ENCODE results near the gene PRR7. TPM values are rescaled to one million over a fixed set of nuclear protein-coding genes. Genes with fewer than 3 reads are reported as not detected.

The PRR7 gene, protein sequence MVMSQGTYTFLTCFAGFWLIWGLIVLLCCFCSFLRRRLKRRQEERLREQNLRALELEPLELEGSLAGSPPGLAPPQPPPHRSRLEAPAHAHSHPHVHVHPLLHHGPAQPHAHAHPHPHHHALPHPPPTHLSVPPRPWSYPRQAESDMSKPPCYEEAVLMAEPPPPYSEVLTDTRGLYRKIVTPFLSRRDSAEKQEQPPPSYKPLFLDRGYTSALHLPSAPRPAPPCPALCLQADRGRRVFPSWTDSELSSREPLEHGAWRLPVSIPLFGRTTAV
- 18.1 TPM for total RNA-seq

DNA sequence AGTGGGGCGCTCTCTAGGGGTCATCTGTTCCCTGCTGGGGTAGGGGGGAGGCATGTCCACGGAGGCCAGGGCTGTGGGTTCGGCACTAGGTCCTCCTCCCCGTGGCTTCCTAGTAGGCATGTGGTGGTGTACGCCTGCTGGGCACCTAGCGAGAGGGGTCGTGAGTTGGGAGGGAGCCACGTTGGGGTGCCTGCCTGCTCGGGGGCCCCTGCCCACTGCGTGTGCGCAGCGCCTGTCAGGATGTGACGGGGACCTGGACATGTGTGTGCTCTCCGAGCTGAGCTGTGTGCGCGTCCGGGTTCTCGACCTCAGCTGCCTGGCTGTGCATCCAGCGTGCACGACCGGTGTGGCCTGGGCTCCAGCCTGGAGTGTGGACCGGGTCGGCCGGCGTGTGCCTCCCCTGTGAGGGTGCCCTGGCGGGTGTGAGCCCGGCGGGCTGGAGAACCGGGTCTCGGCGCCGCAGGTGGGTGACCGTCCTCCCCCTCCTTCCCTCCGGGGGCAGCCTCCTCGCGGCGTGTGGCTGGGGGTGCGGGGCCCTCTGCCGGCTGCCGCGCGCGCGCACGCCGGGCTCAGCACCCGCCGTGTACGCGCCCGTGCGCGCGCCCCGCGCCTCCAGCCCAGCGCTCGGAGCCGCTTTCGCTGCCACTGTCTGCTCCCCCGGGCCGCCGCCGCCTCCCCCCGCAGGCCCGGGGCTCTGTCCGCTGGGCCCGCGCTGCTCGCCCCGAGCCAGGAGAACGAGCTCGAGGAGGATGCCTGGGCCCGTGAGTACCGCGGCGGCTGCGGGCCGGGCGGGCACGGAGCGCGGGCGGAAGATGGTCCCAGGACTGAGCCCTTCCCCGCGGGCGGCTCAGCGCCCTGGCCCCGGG, at the start of gene PRR7:
TSS of gene PRR7 (plus strand) at position 615 of the 866 bp plus-strand sequence. CDS start 8,254 bp downstream, outside the sequence.
- peak within 1 kb of the TSS; percentile 59 to 70 for H3K4me3 ChIP-seq
- peaks cover 5 to 8% of the 10 kb centered on the region in 2 donors for H3K36me3 ChIP-seq
- intact Hi-C loops (cut with DNase I), result loop anchor here (1.0 kb wide), 1 partner anchor 20 kb away; the partner anchor contains the start of gene GRK6
- TF ChIP-seq, protein P1, sequence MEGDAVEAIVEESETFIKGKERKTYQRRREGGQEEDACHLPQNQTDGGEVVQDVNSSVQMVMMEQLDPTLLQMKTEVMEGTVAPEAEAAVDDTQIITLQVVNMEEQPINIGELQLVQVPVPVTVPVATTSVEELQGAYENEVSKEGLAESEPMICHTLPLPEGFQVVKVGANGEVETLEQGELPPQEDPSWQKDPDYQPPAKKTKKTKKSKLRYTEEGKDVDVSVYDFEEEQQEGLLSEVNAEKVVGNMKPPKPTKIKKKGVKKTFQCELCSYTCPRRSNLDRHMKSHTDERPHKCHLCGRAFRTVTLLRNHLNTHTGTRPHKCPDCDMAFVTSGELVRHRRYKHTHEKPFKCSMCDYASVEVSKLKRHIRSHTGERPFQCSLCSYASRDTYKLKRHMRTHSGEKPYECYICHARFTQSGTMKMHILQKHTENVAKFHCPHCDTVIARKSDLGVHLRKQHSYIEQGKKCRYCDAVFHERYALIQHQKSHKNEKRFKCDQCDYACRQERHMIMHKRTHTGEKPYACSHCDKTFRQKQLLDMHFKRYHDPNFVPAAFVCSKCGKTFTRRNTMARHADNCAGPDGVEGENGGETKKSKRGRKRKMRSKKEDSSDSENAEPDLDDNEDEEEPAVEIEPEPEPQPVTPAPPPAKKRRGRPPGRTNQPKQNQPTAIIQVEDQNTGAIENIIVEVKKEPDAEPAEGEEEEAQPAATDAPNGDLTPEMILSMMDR (IDR thresholded peaks at IDR 0.05), result peak in 1 of 3 experiments; percentile 21
- peaks cover 17 to 24% of the 10 kb centered on the region in 2 donors for H3K4me1 ChIP-seq
- no peak for DNase-seq (ENCODE audit: low spot score in 2 of 2)
- H3K27ac ChIP-seq, result no peak within 1 kb of the TSS
- H3K27me3 ChIP-seq, result no peaks in the 10 kb centered on the region
- no peaks in the 10 kb centered on the region for H3K9me3 ChIP-seq

DNA sequence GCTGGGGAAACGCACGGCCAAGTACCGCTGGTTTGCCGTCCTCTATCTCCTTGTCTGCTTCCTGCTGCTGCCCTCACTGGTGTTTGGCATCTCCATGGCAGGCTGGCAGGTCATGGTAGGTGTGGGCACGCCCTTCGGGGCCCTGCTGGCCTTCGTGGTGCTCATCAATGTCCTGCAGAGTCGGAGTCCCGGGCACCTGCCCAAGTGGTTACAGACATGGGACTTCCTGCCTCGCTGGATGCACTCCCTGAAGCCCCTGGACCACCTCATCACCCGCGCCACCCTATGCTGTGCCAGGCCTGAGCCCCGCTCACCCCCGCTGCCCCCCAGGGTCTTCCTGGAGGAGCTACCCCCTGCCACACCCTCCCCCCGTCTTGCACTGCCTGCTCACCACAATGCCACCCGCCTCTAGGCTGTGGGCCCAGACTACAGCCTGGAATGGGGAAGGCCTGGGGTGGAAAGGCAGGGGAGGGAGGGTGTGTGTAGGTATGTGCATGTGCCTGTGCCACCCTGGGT, 48.7 kb upstream of the PRR7 start:
- Histone ChIP-seq H3K4me3 (no peak overlapping the region), H3K4me1 (peaks cover 1 to 9% of the 10 kb centered on the region in 2 donors), H3K36me3 (no peaks in the 10 kb centered on the region), H3K27ac (no peak overlapping the region), H3K9me3 (no peaks in the 10 kb centered on the region), H3K27me3 (peaks cover 33% of the 10 kb centered on the region)
- no peak for DNase-seq (ENCODE audit: low spot score in 2 of 2)
- TF ChIP-seq, protein P1 (IDR thresholded peaks at IDR 0.05), result no peak
- intact Hi-C loops (cut with DNase I), result no loop called here

DNA sequence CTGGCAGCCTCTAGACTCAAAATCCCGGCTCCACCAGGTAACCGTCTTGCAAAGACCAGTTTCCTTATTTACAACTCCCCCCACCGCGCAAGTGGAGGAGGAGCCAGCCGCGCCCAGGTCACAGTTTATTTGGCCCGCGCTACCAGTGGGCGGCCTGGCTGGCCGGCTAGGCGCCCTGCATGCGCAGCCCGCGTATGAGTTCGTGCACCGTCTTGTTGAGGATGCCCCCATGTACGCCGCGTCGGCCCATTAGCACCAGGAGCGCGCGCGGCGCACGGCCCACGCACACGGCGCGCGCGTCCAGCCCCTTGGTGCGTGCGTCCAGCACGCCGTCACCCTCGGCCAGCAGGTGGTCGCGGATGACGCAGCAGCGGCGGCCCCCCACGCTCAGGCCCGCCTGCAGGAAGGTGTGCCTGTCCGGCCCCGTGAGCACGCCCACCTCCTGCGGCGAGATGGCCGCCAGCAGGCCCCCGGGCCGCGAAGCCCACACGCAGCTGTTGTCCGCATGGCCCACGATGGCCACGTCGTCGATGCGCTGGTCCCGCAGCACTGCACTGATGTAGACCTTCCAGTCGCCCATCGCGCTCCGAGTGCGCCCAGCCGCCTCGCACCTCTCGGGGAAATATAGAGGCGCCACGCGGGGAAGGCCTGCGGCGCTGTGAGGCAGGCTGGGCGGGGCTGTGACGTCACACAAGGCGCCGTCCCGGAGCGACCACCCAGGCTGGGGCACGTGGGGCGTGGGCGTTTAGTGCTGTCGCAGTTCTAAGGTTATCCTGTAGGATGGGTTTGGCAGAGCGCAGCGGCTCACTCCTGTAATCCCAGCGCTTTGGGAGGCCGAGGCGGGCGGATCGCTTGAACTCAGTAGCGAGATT, 46.4 kb upstream of the PRR7 start, which contains the start of gene PFN3:
TSS of gene PFN3 (minus strand) at position 665 of the 872 bp plus-strand sequence. CDS start at position 580, 85 bp downstream.
- no peak within 1 kb of the TSS for H3K4me3 ChIP-seq
- no peaks in the 10 kb centered on the region for H3K36me3 ChIP-seq
- intact Hi-C loops (cut with DNase I), result no loop called here
- no peak within 1 kb of the TSS for H3K27ac ChIP-seq
- TF ChIP-seq, protein P1 (IDR thresholded peaks at IDR 0.05), result no peak
- peaks cover 41% of the 10 kb centered on the region for H3K27me3 ChIP-seq
- peaks cover 17 to 24% of the 10 kb centered on the region in 2 donors for H3K4me1 ChIP-seq
- H3K9me3 ChIP-seq, result no peaks in the 10 kb centered on the region
- no peak for DNase-seq (ENCODE audit: low spot score in 2 of 2)

DNA sequence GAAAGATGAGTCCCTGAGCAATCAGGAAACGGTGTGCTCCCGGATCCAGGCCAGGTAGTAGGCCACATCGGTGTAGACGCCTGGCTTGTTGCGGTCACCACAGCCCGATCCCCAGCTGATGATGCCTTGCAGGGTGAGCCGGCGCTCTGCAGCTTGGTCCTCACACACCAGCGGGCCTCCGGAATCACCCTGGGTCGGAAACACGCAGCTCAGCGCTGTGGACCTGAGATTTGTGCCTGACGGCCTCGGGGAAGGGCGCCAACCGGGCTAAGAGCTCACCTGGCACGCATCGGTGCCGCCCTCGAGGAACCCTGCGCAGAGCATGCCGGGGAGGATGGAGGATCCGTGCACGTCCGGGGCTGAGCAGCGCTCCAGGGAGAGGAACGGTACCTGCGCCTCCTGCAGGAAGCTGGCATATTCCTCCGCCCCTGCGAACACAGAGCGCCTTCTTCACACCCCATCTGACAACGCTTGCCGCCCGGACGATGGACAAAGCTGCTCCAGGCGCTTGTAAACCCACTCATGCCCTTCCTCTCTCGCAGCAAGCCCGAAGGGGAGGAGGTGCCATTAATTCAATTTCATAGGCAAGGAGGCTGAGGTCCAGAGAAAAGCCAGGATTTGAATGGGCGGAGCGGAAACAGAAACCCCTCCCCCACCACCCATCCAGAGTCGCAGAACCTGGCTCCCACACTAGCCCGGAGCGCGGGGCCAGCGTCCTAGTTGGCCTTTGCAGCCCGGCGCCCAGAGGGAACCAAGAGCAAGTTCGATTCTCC, 44.2 kb upstream of the PRR7 start:
- TF ChIP-seq, protein P1 (IDR thresholded peaks at IDR 0.05), result peak in 1 of 3 experiments; percentile 36
- H3K27ac ChIP-seq, result no peak overlapping the region
- intact Hi-C loops (cut with DNase I), result no loop called here
- peaks cover 17 to 24% of the 10 kb centered on the region in 2 donors for H3K4me1 ChIP-seq
- H3K27me3 ChIP-seq, result peaks cover 41% of the 10 kb centered on the region
- H3K36me3 ChIP-seq, result no peaks in the 10 kb centered on the region
- H3K4me3 ChIP-seq, result peak overlapping the region; percentile 52 to 85
- DNase-seq (ENCODE audit: low spot score in 2 of 2), result no peak
- no peaks in the 10 kb centered on the region for H3K9me3 ChIP-seq
